Measurements from ENCODE around the gene CTRL. TPM values are rescaled to one million over a fixed set of nuclear protein-coding genes. Genes with fewer than 3 reads are reported as not detected.
A peak's percentile ranks its signal among the peaks of the same experiment; 100 is the strongest.
"Not testable (repeated sequence)": the region's sequence is repeated elsewhere in the genome, so short reads cannot be mapped to it uniquely, and the experiment has no call there.

Gene CTRL
- polyA plus RNA-seq, 1 donor: 8.0 TPM

GRCh38 chr16:67924140-67924906 is 7.3 kb downstream of the CTRL start:
- DNase-seq: no peak

- no peak for DNase-seq
These were observed 8.1 kb downstream of the CTRL start for GRCh38 chr16:67923414-67924116.

GRCh38 chr16:67922740-67923139 is 8.9 kb downstream of the CTRL start:
- no peak for DNase-seq

DNA sequence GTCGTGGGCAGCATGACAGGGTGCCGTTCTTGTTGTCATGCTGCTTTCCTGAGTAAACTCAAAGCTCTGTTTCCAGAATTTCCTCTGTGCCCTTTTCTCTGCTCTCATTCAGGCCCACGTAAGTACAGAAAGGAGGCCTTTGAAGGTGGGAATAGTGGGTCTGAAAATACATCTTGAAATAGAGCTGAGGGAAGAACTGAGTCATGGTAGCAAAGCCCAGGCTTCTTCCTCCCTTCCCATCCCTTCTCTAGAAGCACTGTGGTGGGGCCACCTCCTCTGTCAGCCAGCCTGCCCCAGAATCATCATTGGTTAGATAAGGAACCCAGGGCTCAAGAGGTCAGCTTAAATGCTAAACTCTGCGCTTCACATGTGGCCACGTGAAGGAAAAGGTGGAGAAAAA is 9.4 kb downstream of the CTRL start:
- no peak for DNase-seq

GRCh38 chr16:67919622-67920221 is 11.9 kb downstream of the CTRL start:
- DNase-seq: no peak

DNA sequence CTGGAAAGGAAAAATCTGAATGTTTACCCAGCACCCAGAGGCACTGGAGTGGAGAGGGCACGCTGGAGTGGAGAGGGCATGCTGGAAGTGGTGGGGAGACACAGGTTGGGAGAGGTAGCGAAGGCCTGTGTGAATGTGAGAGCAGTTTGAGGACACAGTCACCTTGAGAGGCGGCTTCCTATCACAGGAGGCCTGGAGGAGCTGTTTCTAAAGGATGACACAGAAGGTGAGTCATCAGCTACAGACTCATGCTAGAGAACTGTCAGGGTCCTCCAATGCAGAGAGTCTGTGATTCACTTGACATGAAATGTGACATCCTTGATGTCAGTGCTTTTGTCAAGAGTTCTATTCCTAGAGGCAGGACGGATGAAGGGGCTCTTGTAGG is 13.8 kb downstream of the CTRL start:
- DNase-seq: no peak

GRCh38 chr16:67917140-67917851 is 14.4 kb downstream of the CTRL start:
- no peak for DNase-seq

DNA sequence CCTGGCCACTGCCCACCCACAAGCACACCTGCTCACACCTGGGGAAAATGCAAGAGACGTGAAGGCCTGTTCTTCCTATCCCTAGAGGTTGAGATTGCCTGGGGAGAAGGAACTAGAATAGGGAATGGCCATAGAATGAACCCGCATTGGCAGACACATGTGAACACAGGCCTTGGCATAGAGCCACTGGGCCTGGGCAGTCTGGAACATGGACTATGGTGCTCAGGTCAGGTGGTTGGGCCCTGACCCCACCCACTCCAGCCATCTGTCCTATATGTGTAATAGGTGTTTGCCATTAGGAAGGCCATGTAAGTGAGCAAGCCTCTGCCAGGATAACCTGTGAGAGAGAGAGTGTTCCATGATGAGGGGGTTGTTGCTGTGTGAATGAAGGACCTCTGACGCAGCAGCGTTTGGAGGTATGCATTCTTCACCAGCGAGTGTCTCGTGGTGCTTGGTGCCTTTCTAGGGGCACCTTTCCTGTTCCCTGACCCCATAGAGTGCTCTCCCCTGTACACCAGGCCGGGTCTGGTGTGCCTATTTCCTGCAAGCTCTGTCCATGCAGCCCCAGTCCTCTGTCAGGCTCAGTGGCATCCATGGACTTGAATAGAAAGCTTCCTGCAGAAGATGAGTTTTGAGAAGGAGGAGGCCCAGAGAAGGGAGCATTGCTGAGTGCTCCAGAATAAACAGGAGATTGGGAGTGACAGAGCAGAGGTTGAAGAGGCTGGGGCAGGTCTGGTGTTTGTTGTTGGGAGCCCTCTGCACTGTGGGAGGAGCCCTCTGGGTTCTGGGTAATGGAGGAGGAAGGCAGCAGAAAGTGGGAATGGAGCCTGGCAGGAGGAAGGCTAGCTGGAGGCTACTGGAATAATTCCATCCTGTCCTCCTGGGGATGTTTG is 15.6 kb downstream of the CTRL start:
- no peak for DNase-seq

GRCh38 chr16:67915496-67915769 is 16.2 kb downstream of the CTRL start:
- not testable (repeated sequence) for DNase-seq

GRCh38 chr16:67914758-67915495 is 16.7 kb downstream of the CTRL start:
- DNase-seq: no peak

DNA sequence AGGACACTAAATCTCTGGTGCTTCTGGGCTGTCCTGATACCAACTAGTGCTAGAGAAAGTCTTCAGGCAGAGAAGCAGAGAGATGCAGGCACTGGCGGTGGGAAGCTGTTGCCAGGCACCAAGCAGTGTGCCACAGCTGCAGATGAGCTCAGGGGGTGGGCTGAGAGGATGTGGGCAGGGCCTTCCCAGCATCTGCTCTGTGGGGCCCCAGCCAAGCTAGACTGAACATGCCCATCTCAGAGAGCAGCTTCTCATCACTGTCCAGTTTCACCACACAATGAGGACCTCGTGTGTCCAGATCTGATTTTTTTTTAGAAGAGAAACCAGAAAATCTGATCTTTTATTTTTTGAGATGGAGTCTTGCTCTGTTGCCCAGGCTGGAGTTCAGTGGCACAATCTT is 21.5 kb downstream of the CTRL start:
- no peak for DNase-seq

- DNase-seq: no peak
These were observed 22.5 kb downstream of the CTRL start for GRCh38 chr16:67909056-67909742.

- DNase-seq: no peak
These were observed 24.1 kb downstream of the CTRL start for GRCh38 chr16:67907397-67908180.

DNA sequence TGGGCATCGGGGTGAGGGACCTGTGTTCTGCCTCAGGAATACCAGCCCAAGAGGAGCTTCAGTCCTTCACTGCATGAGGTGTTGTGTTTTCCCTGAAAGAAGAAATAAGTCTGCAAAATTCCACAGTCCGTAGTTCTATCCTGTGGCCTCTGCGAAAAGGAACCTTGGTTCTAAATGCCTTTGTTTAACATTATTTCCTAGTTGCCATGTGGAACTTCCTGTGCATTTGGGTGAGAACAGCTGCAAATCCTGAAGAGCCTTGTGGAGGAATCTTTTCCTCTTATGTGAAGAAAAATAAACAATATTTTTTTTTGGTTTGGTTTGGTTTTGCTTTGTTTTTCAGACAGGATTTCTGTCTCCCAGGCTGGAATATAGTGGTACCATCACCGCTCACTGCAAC is 28.8 kb downstream of the CTRL start:
- DNase-seq: no peak

DNA sequence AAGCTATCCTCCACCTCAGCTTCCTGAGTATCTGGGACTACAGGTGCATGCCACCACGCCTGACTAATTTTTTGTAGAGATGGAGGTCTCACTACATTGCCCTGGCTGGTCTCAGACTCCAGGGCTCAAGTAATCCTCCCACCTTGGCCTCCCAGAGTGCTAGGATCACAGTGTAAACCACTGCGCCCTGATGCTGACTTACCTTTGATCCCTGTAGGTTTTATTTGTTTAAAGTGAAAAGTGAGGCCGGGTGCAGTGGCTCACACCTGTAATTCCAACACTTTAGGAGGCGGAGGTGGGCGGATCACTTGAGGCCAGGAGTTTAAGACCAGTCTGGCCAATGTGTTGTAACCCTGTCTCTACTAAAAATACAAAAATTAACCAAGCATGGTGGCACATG is 29.9 kb downstream of the CTRL start:
- DNase-seq: no peak

- DNase-seq: no peak
These were observed 34.4 kb downstream of the CTRL start for GRCh38 chr16:67897231-67897630.

DNA sequence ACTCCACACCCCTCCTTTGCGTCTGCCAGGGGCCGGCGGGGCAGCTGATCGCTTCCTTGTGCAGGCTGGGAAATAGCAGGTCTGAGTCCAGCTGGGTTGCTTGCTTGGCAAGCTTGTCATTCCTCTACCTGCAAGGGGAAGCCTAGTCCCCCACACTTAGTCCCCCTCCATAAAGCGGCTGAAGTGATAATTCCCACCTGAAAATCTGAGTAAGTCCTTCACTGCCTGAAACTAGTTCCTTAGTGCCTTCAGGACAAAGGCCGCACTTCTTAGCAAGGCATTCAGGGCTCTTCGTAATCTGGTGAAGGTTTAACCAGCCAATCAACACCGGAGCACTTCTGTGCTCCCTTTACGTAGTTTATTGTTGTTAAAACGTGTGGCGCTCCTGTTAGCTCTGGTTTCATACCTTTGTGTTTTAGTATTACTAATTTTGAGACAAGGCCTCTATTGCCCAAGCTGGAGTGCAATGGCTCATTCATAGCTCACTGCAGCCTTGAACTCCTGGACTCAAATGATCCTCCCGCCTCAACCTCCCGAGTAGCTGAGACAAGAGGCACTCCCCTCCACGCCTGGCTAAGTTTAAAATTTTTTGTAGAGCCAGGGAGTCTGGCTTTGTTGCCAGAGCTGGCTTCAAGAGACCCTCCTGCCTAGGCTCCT is 37.8 kb downstream of the CTRL start:
- no peak for DNase-seq

GRCh38 chr16:67892899-67893742 is 38.5 kb downstream of the CTRL start, which contains the start of gene PSKH1:
PSKH1 (plus strand) TSS chr16:67893254; CDS start chr16:67908750, 15,496 bp downstream.
- peak; percentile 94 for DNase-seq
